Endothelial cell of umbilical vein (primary cell): ENCODE measurements around the gene DPM2. TPM values are rescaled to one million over a fixed set of nuclear protein-coding genes. Genes with fewer than 3 reads are reported as not detected.

ENCODE experiments used
- Bru-seq: library from RNA; stranded (reverse); fragments of 400-500 nt; gene quantifications from one replicate; lab custom pipeline; 2021; lab: Mats Ljungman, UMichigan
- BruChase-seq, 2 experiments: library from RNA; stranded (reverse); fragments of 400-500 nt; gene quantifications; one replicate each; lab custom pipeline; 2021; lab: Mats Ljungman, UMichigan
- BruUV-seq: library from RNA; stranded (reverse); fragments of 400-500 nt; replicated peaks from 2 replicates; lab custom pipeline; 2021; lab: Mats Ljungman, UMichigan
- CTCF ChIA-PET: fragments of 300-600, 350-600 bp; sonication (Branson Sonifier 250); formaldehyde crosslinking; loops from one replicate; lab custom pipeline; 2021; ENCODE audit warnings: antibody characterized with exemption, inconsistent platforms; lab: Charles Lee
- POLR2A ChIA-PET: fragments of 300-600, 350-600 bp; sonication (Branson Sonifier 250); formaldehyde crosslinking; loops from one replicate; lab custom pipeline; 2021; ENCODE audit warnings: antibody characterized with exemption, inconsistent platforms; lab: Charles Lee
- DNase-seq: peaks from one replicate; pipeline ENCODE4 v3.0.0-alpha.2; 2011; ENCODE audit warnings: low read depth, low spot score
- FAIRE-seq: peaks from 2 replicates; lab custom pipeline; 2011; peaks lifted over from hg19 to GRCh38; lab: Jason Lieb, UNC
- H2AFZ ChIP-seq: 2 replicates; pipeline ENCODE4 v1.6.0; 2012; ENCODE audit warnings: low read depth, low read length, control low read depth, inconsistent platforms
- H3K27ac ChIP-seq: 2 replicates; pipeline ENCODE4 v1.5.1; 2011; ENCODE audit warnings: low read depth, mild to moderate bottlenecking, control low read depth, low read length, moderate library complexity; ENCODE audit not compliant: insufficient read depth
- H3K27me3 ChIP-seq, 2 experiments: 2 replicates each; pipeline versions ENCODE4 v1.6.0 to v1.6.1; 2011; ENCODE audit warnings: low read length in 2 of 2, mixed read lengths in 1 of 2; ENCODE audit not compliant: control insufficient read depth in 2 of 2, insufficient read depth in 2 of 2
- H3K36me3 ChIP-seq, 2 experiments: 2 replicates in 1 of 2; 3 replicates in 1 of 2; pipeline ENCODE4 v1.5.1; 2011; ENCODE audit warnings: low read length in 2 of 2, mild to moderate bottlenecking in 1 of 2, moderate library complexity in 1 of 2; ENCODE audit not compliant: control insufficient read depth in 2 of 2, insufficient read depth in 2 of 2; ENCODE audit errors: extremely low read depth in 1 of 2
- H3K4me1 ChIP-seq: 3 replicates; pipeline ENCODE4 v1.5.1; 2011; ENCODE audit warnings: mild to moderate bottlenecking, low read length; ENCODE audit not compliant: control insufficient read depth, insufficient read depth; ENCODE audit errors: extremely low read depth
- H3K4me2 ChIP-seq: 2 replicates; pipeline ENCODE4 v1.6.1; 2011; ENCODE audit warnings: low read length, control low read depth, mixed read lengths; ENCODE audit not compliant: insufficient read depth
- H3K4me3 ChIP-seq, 3 experiments: fragments of 200-600 bp in 1 of 3; sonication (generic), shearing (Covaris generic) in 1 of 3; replicated peaks in 1 of 3; 2 replicates each; pipeline ENCODE4 v1.5.1; 2011 to 2016; ENCODE audit warnings: control low read depth in 3 of 3, low read length in 3 of 3, mild to moderate bottlenecking in 2 of 3, inconsistent platforms in 1 of 3, low read depth in 1 of 3, moderate library complexity in 1 of 3; ENCODE audit not compliant: insufficient read depth in 1 of 3
- H3K79me2 ChIP-seq: 2 replicates; pipeline ENCODE4 v1.6.0; 2012; ENCODE audit warnings: low read length, inconsistent platforms; ENCODE audit not compliant: control insufficient read depth, insufficient read depth
- H3K9ac ChIP-seq: replicated peaks from 2 replicates; pipeline ENCODE3; 2011; ENCODE audit warnings: low read length, control low read depth; ENCODE audit not compliant: insufficient read depth; ENCODE audit errors: extremely low read depth
- H3K9me1 ChIP-seq: replicated peaks from 3 replicates; pipeline ENCODE4 v1.6.0; 2011; ENCODE audit warnings: mild to moderate bottlenecking, low read length; ENCODE audit not compliant: control insufficient read depth, insufficient read depth; ENCODE audit errors: extremely low read depth
- H3K9me3 ChIP-seq: replicated peaks from 2 replicates; pipeline ENCODE4 v1.5.1; 2012; ENCODE audit warnings: low read length, inconsistent platforms; ENCODE audit not compliant: control insufficient read depth, insufficient read depth
- H4K20me1 ChIP-seq: replicated peaks from 2 replicates; pipeline ENCODE3; 2011; ENCODE audit warnings: mild to moderate bottlenecking, low read length; ENCODE audit not compliant: control insufficient read depth, insufficient read depth; ENCODE audit errors: extremely low read depth
- CTCF ChIP-seq, 2 donors: IDR thresholded peaks; 1 replicate in 1 of 2; 2 replicates in 1 of 2; pipeline ENCODE4 v1.5.1; 2011; ENCODE audit warnings: low read length in 2 of 2, mild to moderate bottlenecking in 2 of 2, moderate library complexity in 2 of 2, control low read depth in 1 of 2, inconsistent platforms in 1 of 2, low read depth in 1 of 2; ENCODE audit not compliant: insufficient read depth in 1 of 2; ENCODE audit errors: extremely low read depth in 1 of 2
- MAX ChIP-seq: IDR thresholded peaks from 2 replicates; pipeline ENCODE4 v1.6.1; 2011; ENCODE audit not compliant: insufficient read depth, insufficient read length
- POLR2A ChIP-seq: IDR thresholded peaks from 2 replicates; pipeline ENCODE4 v1.6.1; 2012; ENCODE audit warnings: low read depth, mild to moderate bottlenecking, control low read depth, low read length
- POLR2AphosphoS5 ChIP-seq: IDR thresholded peaks from 2 replicates; pipeline ENCODE4 v1.6.1; 2012; ENCODE audit warnings: low read depth, mild to moderate bottlenecking, control low read depth, low read length, moderate library complexity; ENCODE audit not compliant: insufficient read depth
- dilution Hi-C: fragments of 300-500 bp; cut with MboI; formaldehyde crosslinking; loops from one replicate; pipeline ENCODE4 v1.15.0; 2019; ENCODE audit warnings: low sequenced_read_pairs; ENCODE audit not compliant: extremely low pct_ligation_motif_present
- intact Hi-C: fragments of 100-400 bp; cut with micrococcal nuclease; formaldehyde crosslinking; loops from one replicate; pipeline ENCODE4 v1.10.0; 2022
- long read RNA-seq: library from polyadenylated mRNA; stranded (forward); transcript quantifications from one replicate; pipeline ENCODE4 v2.0.0, GENCODE V29; 2021
- polyA minus RNA-seq, 3 experiments: library from RNA; depleted of rRNA, polyadenylated mRNA; stranded (reverse); fragments of >200 nt; gene quantifications; 1 replicate in 1 of 3; 2 replicates in 2 of 3; pipeline ENCODE4 v1.2.3, GENCODE V29; 2011
- polyA plus RNA-seq, 4 experiments: library from polyadenylated mRNA; depleted of rRNA in 3 of 4; stranded (reverse) in 3 of 4; unstranded in 1 of 4; fragments of >200 nt; gene quantifications; 2 replicates each; pipeline versions ENCODE4 v1.2.1 to v1.2.3, GENCODE V29; 2011 to 2012; ENCODE audit warnings: missing spikeins in 1 of 4
- total RNA-seq: library from RNA; stranded (reverse); gene quantifications from 2 replicates; pipeline ENCODE4 v1.2.3, GENCODE V29; 2021

DPM2 gene
- total RNA-seq (41.9 and 47.9 TPM in 2 replicates), polyA plus RNA-seq (63.9 and 85.0 TPM in 2 replicates), polyA minus RNA-seq (39.8 and 52.5 TPM in 2 replicates), Bru-seq, nascent RNA (percentile 73 among the genes with signal in this experiment), BruChase-seq, experiment 1, labeled RNA remaining after a 6-hour chase (percentile 80 among the genes with signal in this experiment), BruChase-seq, experiment 2, labeled RNA remaining after a 2-hour chase (percentile 76 among the genes with signal in this experiment)
- 45.5 and 45.9 TPM in 2 replicates for polyA plus RNA-seq (2011; cell fraction: cytosol; rRNA removed)
- polyA plus RNA-seq (2011; cell fraction: nucleus; rRNA removed) = 31.6 and 39.0 TPM in 2 replicates
- 38.9 and 45.4 TPM in 2 replicates for polyA plus RNA-seq (2012)
- 59.2 TPM for polyA minus RNA-seq (2011; cell fraction: cytosol; rRNA and poly(A)+ RNA removed)
- 26.8 and 33.0 TPM in 2 replicates for polyA minus RNA-seq (2011; cell fraction: nucleus; rRNA and poly(A)+ RNA removed)
- long read RNA-seq, transcript DPM2-205 (3 exons, 1,662 nt) = minor isoform, 29 of 344 reads
- long read RNA-seq, transcript DPM2-203 (3 exons, 928 nt) = minor isoform, 55 of 344 reads
- long read RNA-seq, transcript DPM2-201 (4 exons, 1,542 nt) = major isoform, 189 of 344 reads
- long read RNA-seq, partial matches to known transcripts = 32 of 344 reads
- long read RNA-seq, other reads (novel, unspliced or antisense) = 39 of 344 reads

DNA sequence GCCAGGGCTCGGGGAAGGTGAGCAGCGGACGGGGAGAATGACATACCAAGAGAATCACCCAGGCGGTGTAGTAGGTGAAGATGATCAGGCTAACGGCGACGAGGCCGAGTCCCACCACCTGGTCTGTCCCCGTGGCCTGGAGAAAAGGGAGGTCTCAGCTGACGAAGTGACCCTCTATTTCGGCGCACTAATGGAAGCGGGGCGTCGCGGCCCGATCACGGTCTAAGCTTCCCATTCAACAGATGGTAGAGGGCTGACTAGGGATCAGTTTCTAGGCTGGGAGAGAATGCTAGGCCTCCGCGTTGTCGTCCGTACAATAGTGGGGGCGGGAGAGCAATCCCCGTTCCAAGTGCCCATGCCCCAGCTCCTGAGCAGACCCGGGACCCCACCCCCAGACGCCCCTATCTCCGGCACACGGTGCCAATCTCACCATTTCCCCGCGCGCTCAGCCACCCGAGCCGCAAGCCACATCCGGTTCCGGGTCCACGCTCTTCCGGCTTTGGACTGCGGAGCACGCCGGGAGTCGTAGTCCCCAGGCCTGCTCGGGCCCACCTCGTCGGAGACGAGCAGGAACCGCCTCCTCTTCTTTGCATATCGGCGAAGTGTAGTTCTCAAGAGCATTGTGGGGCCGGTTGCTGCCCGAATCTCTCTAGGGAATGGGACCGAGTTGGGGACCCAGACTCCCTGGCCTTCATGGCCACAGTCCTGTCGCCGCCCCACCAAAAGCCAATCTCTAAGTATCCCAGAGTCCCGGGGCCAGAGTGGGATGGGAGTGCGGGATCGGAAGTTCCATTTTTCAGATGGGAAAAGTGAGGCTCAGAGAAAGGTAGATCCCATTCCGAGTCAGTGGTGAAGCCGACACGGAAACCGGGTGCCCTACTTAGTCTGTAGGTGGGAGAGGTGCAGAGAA lies at the start of gene DPM2:
TSS of gene DPM2 (minus strand) at position 467 of the 910 bp plus-strand sequence. CDS start at position 433, 34 bp downstream.
- dilution Hi-C loops = no loop called here
- Histone ChIP-seq H4K20me1 (no peaks in the 10 kb centered on the region), H3K27me3 (no peaks in the 10 kb centered on the region), H3K36me3 (peaks cover 0 to 3% of the 10 kb centered on the region in 2 experiments), H3K9me1 (no peaks in the 10 kb centered on the region), H3K4me3 (peak within 1 kb of the TSS; percentile 21 to 79 (median 79)), H2AFZ (peak within 1 kb of the TSS; percentile 87), H3K79me2 (peaks cover 21% of the 10 kb centered on the region), H3K4me2 (peak within 1 kb of the TSS; percentile 74), H3K9me3 (no peaks in the 10 kb centered on the region), H3K27ac (peak within 1 kb of the TSS; percentile 61), H3K4me1 (peaks cover 21% of the 10 kb centered on the region), H3K9ac (peak within 1 kb of the TSS; percentile 76)
- TSS peak; percentile 67 for BruUV-seq
- intact Hi-C loops = no loop called here
- peak; percentile 98 for FAIRE-seq
- DNase-seq = peak; percentile 84
- TF ChIP-seq CTCF (IDR thresholded peaks at IDR 0.05; ENCODE audit: extremely low read depth in 1 of 2, insufficient read depth in 1 of 2, low read depth in 1 of 2, low read length in 2 of 2) (no peak), MAX (peak; percentile 32), POLR2AphosphoS5 (peak; percentile 90), POLR2A (peak; percentile 89)
- POLR2A ChIA-PET = no interaction called here
- CTCF ChIA-PET = no interaction called here
